Measurements from ENCODE around the gene EMX2. TPM values are rescaled to one million over a fixed set of nuclear protein-coding genes. Genes with fewer than 3 reads are reported as not detected.
A peak's percentile ranks its signal among the peaks of the same experiment; 100 is the strongest.

Gene EMX2
- 1 to 10 TPM; 2.0 to 9.7 (median 2.5) TPM for total RNA-seq

DNA sequence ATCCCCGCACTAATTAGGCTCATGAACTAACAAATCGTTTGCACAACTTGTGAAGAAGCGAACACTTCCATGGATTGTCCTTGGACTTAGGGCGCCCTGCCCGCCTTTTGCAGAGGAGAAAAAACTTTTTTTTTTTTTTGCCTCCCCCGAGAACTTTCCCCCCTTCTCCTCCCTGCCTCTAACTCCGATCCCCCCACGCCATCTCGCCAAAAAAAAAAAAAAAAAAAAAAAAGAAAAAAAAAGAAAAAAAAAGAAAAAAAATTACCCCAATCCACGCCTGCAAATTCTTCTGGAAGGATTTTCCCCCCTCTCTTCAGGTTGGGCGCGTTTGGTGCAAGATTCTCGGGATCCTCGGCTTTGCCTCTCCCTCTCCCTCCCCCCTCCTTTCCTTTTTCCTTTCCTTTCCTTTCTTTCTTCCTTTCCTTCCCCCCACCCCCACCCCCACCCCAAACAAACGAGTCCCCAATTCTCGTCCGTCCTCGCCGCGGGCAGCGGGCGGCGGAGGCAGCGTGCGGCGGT lies at the start of gene EMX2:
Gene EMX2, plus strand, starts transcription at position 41 of the 519 bp plus-strand sequence. CDS start 522 bp downstream, outside the sequence.
- H3K27me3 ChIP-seq = peaks cover 78% of the 10 kb centered on the region
- H3K4me1 ChIP-seq = peaks cover 80% of the 10 kb centered on the region
- DNase-seq (ENCODE audit: low spot score in 2 of 2) = no peak
- peak within 1 kb of the TSS; percentile 81 for H3K4me3 ChIP-seq
- no peaks in the 10 kb centered on the region for H3K9me3 ChIP-seq
- H3K36me3 ChIP-seq = no peaks in the 10 kb centered on the region
- H3K27ac ChIP-seq = peak within 1 kb of the TSS; percentile 91
- 5% methylated on average over 26 of the region's 26 CpGs for WGBS
- no peak for TF ChIP-seq EP300 (IDR thresholded peaks at IDR 0.05)
- peak in 1 of 2 donors; percentile 68 for TF ChIP-seq POLR2A (IDR thresholded peaks at IDR 0.05)
- no peak for TF ChIP-seq POLR2AphosphoS5 (IDR thresholded peaks at IDR 0.05)
- TF ChIP-seq, protein P1, sequence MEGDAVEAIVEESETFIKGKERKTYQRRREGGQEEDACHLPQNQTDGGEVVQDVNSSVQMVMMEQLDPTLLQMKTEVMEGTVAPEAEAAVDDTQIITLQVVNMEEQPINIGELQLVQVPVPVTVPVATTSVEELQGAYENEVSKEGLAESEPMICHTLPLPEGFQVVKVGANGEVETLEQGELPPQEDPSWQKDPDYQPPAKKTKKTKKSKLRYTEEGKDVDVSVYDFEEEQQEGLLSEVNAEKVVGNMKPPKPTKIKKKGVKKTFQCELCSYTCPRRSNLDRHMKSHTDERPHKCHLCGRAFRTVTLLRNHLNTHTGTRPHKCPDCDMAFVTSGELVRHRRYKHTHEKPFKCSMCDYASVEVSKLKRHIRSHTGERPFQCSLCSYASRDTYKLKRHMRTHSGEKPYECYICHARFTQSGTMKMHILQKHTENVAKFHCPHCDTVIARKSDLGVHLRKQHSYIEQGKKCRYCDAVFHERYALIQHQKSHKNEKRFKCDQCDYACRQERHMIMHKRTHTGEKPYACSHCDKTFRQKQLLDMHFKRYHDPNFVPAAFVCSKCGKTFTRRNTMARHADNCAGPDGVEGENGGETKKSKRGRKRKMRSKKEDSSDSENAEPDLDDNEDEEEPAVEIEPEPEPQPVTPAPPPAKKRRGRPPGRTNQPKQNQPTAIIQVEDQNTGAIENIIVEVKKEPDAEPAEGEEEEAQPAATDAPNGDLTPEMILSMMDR (IDR thresholded peaks at IDR 0.05) = no peak

DNA sequence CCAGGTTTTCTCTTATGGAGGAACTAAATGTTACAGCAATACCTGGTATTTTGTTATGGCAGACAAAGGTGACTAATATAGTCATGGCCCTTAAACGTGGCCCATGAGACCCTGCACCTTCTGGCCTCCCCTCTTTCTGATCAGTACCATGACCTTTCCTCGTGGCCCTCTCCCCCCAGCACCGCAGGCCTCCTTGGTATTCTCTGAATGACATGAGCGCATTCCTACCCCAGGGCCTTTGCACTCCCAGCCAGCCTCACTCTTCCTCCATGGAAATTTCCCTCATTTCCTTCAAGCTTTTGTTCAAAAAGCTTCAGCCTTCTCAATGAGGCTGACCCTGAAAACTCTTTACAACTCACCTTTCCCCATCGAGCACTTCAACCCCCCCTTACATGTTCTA lies 46.5 kb upstream of the EMX2 start:
- no peak overlapping the region for H3K4me3 ChIP-seq
- no peaks in the 10 kb centered on the region for H3K9me3 ChIP-seq
- no peaks in the 10 kb centered on the region for H3K36me3 ChIP-seq
- TF ChIP-seq EP300 (IDR thresholded peaks at IDR 0.05) (no peak), POLR2AphosphoS5 (IDR thresholded peaks at IDR 0.05) (no peak), POLR2A (IDR thresholded peaks at IDR 0.05) (no peak)
- TF ChIP-seq, protein P1 (IDR thresholded peaks at IDR 0.05) = no peak
- no peak for DNase-seq (ENCODE audit: low spot score in 2 of 2)
- 61% methylated on average over 5 of the region's 5 CpGs for WGBS
- H3K4me1 ChIP-seq = no peaks in the 10 kb centered on the region
- no peak overlapping the region for H3K27ac ChIP-seq
- H3K27me3 ChIP-seq = peaks cover 8% of the 10 kb centered on the region

DNA sequence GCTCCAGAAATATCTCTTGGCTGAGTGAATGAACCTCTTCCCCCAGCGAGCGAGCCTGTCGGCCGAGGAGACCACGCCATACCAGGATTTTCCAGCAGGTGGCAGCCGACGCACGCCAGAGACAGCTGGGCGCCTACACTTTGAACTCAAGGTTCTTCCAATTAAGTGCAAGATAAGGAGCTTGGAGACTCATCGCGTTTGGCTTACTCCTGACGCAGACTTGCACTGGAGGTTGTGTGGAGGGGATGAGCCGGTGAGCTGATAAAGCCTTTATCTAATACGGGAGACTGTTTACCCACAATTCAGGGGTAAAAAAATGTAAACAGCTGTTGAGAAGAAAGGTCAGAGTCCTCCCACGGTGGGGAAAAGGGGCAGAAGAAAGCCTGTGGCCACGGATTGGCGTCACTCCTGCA lies 45.9 kb upstream of the EMX2 start:
- Histone ChIP-seq H3K27ac (no peak overlapping the region), H3K9me3 (no peaks in the 10 kb centered on the region), H3K27me3 (peaks cover 8% of the 10 kb centered on the region), H3K36me3 (no peaks in the 10 kb centered on the region), H3K4me1 (no peaks in the 10 kb centered on the region), H3K4me3 (no peak overlapping the region)
- peak; percentile 86 to 89 for DNase-seq (ENCODE audit: low spot score in 2 of 2)
- WGBS = 13% methylated on average over 17 of the region's 17 CpGs
- TF ChIP-seq POLR2A (IDR thresholded peaks at IDR 0.05) (no peak), EP300 (IDR thresholded peaks at IDR 0.05) (no peak)
- TF ChIP-seq, protein P1 (IDR thresholded peaks at IDR 0.05) = peak; percentile 95

DNA sequence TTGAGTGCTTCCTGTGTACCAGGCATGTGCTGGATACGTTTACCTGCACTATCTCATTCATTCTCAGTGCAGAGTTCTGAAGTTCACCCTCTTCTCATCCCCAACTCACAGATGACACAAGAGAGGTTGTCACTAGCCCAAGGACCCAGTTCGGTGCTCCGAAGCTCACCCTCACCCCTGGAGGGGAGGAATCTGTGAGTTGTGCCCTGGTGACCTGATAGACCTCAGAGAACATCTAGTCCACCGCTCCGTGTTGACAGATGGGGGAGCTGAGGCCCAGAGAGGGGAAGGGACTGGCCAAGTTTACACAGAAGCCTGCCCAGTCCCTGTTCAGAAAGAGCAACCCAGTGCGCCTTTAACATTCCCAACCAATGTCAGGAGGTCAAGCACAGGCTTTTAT lies 44.8 kb upstream of the EMX2 start:
- no peak overlapping the region for H3K4me3 ChIP-seq
- 63% methylated on average over 3 of the region's 6 CpGs for WGBS
- peak; percentile 33 to 44 for DNase-seq (ENCODE audit: low spot score in 2 of 2)
- no peak overlapping the region for H3K27ac ChIP-seq
- H3K4me1 ChIP-seq = peaks cover under 1% of the 10 kb centered on the region
- no peaks in the 10 kb centered on the region for H3K9me3 ChIP-seq
- H3K36me3 ChIP-seq = no peaks in the 10 kb centered on the region
- TF ChIP-seq POLR2A (IDR thresholded peaks at IDR 0.05) = no peak
- no peak for TF ChIP-seq EP300 (IDR thresholded peaks at IDR 0.05)
- TF ChIP-seq POLR2AphosphoS5 (IDR thresholded peaks at IDR 0.05) = no peak
- TF ChIP-seq, protein P1 (IDR thresholded peaks at IDR 0.05) = no peak
- peaks cover 8% of the 10 kb centered on the region for H3K27me3 ChIP-seq

DNA sequence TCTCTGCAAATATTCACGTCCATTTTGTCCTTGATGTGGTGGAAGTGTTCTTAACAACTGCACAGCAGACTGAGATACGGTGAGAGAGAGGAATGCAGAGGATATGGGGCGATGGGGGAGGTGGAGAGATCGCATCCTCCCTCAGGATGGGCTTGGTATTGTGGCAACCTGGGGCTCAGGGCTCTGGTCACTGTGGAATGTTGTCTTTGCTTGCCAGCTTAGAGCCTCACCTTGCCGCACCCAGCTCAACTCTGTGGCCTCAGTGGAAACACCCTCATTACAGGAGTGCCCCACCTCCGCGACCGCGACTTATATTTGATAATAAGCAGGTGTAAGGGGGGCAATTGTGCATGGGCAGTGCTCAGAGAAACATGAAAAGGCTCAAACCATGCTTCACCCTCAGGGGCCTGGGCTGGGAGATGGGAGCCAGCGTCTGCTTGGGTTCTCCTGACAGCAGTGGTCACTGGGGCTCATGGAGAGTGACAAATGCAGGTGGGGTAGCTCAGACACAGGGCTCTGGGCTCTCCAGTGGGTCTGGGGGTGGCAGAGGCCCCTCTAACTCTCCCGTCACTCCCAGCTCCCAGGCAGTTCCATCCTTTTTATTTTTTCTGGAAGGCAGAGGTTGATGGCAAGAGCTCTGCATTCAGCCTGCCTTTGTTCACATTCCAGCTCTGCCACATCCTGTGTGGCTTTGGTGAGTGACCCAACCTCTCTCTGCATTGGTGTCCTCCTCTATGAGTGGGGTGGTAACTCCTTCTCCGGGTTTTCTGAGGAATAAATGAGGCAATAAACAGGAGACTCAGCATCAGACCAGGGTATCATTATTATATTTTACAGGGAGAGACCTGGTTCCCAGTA lies 43.1 kb upstream of the EMX2 start:
- Histone ChIP-seq H3K4me1 (peaks cover 11% of the 10 kb centered on the region), H3K9me3 (no peaks in the 10 kb centered on the region), H3K4me3 (no peak overlapping the region), H3K27me3 (peaks cover 3% of the 10 kb centered on the region), H3K27ac (no peak overlapping the region), H3K36me3 (no peaks in the 10 kb centered on the region)
- peak; percentile 32 to 73 for DNase-seq (ENCODE audit: low spot score in 2 of 2)
- TF ChIP-seq POLR2A (IDR thresholded peaks at IDR 0.05) = no peak
- TF ChIP-seq POLR2AphosphoS5 (IDR thresholded peaks at IDR 0.05) = no peak
- TF ChIP-seq EP300 (IDR thresholded peaks at IDR 0.05) = no peak
- TF ChIP-seq, protein P1 (IDR thresholded peaks at IDR 0.05) = no peak
- WGBS = 75% methylated on average over 11 of the region's 12 CpGs
